ENCODE data around the gene HOXB3.
A peak's percentile ranks its signal among the peaks of the same experiment; 100 is the strongest.

The HOXB3 gene

DNA sequence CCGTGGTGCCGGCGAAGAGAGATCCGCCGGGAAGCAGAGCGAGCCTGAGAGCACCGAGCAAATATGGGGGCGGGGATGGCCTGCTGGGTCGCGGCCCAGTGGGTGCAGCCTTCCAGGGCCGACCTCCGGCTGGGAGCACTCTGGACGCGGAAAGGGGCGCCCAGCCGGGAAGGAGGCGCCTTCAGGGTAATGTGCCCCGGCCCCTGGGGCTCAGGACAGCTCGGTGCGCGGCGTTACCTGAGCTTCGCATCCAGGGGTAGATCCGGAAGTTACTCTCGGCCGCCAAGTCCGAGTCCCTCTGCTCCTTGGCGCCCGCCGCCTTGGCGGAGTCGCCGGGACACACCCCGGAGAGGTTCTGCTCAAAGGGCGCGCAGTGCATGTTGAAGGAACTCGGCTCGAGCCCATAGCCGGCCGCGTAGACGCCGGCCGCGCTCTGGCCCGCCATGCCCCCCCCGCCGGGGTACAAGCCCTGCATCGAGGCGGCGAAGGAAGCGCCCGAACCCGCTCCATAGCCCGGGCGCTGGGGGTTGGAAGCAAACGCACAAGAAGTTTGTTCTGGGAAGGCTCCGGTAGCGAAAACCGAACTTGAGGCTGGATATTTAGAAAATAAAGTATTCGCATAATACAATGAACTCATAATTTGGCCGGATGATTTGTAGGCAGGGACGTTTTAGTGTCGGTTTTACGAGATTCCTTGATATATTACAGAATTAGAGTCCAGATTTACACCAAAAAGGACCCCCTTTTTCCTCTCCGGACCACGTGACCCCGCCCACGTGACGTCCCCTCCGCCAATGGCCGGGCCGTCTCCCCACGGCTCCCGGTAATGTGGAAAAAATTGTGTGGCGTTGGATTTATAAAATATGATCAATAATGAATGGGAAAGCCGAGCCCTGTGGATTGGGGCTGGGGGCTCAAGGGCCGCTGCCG is 20.5 kb upstream of the HOXB3 start, which contains the start of gene HOXB7:
HOXB7 (minus strand) TSS at position 736 of the 930 bp plus-strand sequence; CDS start at position 637, 99 bp downstream.
- no peaks in the 10 kb centered on the region for H3K9me3 Mint-ChIP-seq
- DNase-seq (peak; percentile 81), ATAC-seq (peak; percentile 40)
- peak within 1 kb of the TSS; percentile 88 for H3K27ac Mint-ChIP-seq
- H3K36me3 Mint-ChIP-seq (ENCODE audit: low read depth) = no peaks in the 10 kb centered on the region
- peaks cover 39% of the 10 kb centered on the region for H3K4me1 Mint-ChIP-seq
- peaks cover 74% of the 10 kb centered on the region for H3K27me3 Mint-ChIP-seq
- peak within 1 kb of the TSS; percentile 91 for H3K4me3 Mint-ChIP-seq

DNA sequence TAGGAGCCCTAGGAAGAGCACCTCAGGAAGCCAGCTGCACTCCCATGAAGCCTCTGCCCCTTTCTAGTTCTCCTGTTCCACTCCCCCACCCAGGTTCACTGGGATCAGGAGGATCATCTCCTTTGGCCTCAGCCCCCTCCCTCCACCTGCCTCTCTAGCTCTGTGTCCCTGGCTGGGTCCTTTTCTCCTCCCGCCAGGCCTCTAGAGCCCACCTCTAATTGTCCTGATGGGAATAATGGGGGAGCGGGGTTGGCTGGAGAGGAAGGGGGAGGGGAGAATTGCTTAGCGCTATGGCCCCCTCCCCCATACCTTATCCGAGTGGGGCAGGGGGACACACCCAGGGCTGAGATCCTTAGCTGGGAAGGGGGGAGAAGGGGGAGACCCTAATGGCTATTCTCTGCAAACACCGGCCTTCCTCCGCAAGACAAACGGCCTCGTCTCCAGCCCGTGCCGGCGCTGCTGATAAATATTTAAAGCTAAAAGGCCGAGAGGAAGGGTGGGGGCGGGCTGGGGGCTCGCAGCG is 19.8 kb upstream of the HOXB3 start:
- no peak overlapping the region for H3K27ac Mint-ChIP-seq
- H3K36me3 Mint-ChIP-seq (ENCODE audit: low read depth) = no peaks in the 10 kb centered on the region
- H3K4me3 Mint-ChIP-seq = peak overlapping the region; percentile 91
- no peaks in the 10 kb centered on the region for H3K9me3 Mint-ChIP-seq
- ATAC-seq (no peak), DNase-seq (no peak)
- peaks cover 71% of the 10 kb centered on the region for H3K27me3 Mint-ChIP-seq
- H3K4me1 Mint-ChIP-seq = peaks cover 33% of the 10 kb centered on the region

DNA sequence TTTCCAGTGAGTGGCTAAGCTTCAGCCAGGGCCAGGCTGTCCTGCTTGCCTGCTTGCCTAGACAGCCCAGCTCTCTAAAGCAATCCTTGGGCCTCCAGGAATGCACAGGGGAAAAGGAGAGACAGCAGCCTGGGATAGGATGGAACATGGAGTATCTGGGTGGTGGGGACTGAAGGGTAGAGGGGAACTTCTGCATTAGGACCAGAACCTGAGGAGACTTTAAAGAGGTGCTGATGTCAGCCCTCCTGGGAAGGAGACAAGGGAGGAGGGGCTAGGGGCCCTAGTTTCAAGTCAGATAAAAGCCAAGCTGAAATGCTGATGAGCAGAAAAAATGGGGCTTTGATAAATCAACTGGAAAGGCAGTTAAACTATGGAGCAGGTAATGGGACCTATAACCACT is 19.0 kb upstream of the HOXB3 start:
- Mint-ChIP-seq H3K36me3 (ENCODE audit: low read depth) (no peaks in the 10 kb centered on the region), H3K27me3 (peaks cover 73% of the 10 kb centered on the region), H3K4me1 (peaks cover 35% of the 10 kb centered on the region), H3K4me3 (no peak overlapping the region), H3K9me3 (no peaks in the 10 kb centered on the region), H3K27ac (no peak overlapping the region)
- ATAC-seq (no peak), DNase-seq (no peak)

DNA sequence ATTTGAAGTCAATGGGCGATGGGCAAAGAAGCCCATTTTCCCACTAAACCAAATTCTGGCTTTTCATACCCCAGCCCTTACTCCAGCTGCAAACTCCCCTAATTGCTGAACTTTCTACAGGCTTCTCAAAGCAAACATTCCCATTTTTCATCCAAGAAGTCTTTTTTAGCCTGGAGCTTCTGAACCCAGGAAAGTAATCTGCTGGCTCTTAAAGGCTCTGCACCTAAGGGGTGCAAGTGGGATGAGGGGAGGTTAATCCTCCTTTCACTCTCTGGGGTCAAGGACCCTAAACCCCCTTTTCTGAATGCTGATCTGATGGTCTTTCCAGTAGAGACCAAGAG is 18.4 kb upstream of the HOXB3 start:
- H3K9me3 Mint-ChIP-seq = no peaks in the 10 kb centered on the region
- no peaks in the 10 kb centered on the region for H3K36me3 Mint-ChIP-seq (ENCODE audit: low read depth)
- H3K27ac Mint-ChIP-seq = no peak overlapping the region
- DNase-seq = no peak
- ATAC-seq = no peak
- peaks cover 73% of the 10 kb centered on the region for H3K27me3 Mint-ChIP-seq
- H3K4me1 Mint-ChIP-seq = peaks cover 30% of the 10 kb centered on the region
- no peak overlapping the region for H3K4me3 Mint-ChIP-seq

DNA sequence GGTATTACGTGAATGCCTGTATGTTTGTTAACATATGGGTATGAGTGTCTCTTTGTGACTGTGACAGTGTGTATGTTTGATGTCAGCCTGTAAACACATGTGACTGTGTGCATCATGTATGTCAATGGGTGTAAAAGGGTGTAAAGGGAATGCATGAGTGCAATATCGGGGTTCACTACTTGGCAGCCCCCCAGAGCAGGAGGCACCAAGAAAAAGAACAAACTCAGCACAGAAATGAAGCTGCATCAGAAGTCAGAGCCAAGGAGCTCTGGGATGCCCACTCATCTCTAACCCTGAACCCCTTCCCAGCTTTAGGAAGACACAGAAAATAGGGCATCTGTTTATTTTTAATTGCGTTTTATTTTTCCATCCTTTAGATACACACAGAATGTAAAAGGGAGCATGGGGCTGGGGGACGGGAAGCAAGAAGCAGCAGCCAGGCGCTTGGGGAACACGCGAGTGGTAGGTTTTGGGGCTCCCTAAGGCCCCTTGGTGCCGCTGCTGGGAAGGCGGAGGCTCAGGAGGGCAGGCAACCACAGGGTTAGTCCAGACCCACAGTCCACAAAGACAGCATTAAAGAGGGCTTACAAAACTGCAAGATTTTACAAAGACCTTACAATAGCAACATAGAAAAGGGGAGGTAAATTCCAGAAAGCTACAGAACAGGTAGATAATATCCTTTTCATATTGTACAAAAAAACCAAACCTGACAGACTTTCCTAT is 17.0 kb upstream of the HOXB3 start:
- Mint-ChIP-seq H3K36me3 (ENCODE audit: low read depth) (no peaks in the 10 kb centered on the region), H3K9me3 (no peaks in the 10 kb centered on the region), H3K27me3 (peaks cover 77% of the 10 kb centered on the region), H3K4me3 (no peak overlapping the region), H3K27ac (no peak overlapping the region), H3K4me1 (peaks cover 21% of the 10 kb centered on the region)
- ATAC-seq (no peak), DNase-seq (no peak)

DNA sequence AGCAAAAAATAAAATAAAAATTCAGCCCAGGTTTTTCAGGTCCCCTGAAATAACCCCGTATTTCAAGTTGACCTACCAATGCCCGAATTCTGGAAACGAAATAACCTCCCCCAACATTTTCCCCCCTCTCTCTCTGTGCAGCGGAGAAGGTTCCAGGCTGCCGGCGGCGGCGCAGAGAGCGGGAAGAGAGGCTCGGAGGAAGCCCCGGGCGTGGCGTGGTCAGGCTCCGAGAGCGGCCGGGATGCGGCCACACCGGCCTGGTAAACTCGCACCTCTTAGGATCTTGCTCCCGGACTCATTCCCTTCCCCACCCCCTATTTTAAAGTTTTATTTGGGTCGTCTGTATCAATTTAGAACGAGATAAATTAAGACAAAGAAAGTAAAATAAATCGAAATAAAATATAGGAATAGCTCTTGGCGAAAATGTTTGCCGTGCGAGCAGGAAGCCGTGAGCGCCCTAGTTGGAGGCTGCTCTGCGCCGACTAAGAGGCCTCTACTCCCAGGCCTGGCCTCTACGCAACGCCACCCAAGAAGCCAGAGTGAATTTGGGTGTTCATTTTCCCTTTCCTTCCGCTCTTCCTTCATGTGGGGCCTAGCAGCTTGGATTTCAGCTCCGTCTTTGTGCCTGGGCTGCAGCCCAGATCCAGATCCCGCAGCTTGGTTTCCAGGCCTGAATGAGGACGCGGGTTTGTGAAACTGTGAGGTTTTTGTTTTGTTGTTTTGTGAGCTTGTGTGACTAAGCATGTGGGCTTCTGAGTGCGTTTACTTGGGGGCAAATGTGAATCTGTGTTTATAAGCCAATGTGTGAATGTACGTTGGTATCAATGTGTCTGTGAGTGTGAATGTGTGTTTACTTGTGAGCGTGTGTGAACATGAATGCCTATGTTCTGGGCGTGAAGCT is 16.2 kb upstream of the HOXB3 start:
- H3K4me3 Mint-ChIP-seq = no peak overlapping the region
- H3K9me3 Mint-ChIP-seq = no peaks in the 10 kb centered on the region
- ATAC-seq = no peak
- H3K36me3 Mint-ChIP-seq (ENCODE audit: low read depth) = no peaks in the 10 kb centered on the region
- H3K4me1 Mint-ChIP-seq = peaks cover 18% of the 10 kb centered on the region
- H3K27me3 Mint-ChIP-seq = peaks cover 79% of the 10 kb centered on the region
- no peak for DNase-seq
- H3K27ac Mint-ChIP-seq = no peak overlapping the region

DNA sequence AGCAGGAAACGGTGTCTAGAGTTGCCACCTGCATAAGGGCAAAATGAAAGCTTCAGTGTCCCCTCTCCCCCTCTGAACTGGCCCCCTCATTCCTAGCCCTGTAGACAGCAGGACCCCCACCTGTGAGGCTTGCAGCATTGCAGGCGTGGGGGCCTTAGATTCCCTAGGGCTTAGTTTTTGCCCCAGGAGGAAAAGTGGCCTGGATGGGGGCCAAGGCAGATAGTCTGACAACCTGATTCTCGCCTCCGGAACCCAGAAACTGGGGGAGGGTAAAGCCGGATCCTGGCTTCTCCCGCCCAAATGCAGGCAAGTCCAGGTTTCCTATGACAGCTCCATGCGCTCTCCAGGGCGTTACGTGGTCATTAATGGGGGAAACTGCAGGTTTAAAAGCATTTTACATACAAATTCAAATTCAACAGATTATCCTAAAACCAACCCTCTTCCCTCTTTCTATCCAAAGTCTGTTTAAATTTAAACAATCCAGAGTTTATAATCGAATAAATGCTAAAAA is 15.4 kb upstream of the HOXB3 start:
- no peak for DNase-seq
- Mint-ChIP-seq H3K9me3 (no peaks in the 10 kb centered on the region), H3K4me3 (no peak overlapping the region), H3K4me1 (peaks cover 11% of the 10 kb centered on the region), H3K27ac (no peak overlapping the region), H3K27me3 (peaks cover 82% of the 10 kb centered on the region), H3K36me3 (ENCODE audit: low read depth) (no peaks in the 10 kb centered on the region)
- no peak for ATAC-seq

DNA sequence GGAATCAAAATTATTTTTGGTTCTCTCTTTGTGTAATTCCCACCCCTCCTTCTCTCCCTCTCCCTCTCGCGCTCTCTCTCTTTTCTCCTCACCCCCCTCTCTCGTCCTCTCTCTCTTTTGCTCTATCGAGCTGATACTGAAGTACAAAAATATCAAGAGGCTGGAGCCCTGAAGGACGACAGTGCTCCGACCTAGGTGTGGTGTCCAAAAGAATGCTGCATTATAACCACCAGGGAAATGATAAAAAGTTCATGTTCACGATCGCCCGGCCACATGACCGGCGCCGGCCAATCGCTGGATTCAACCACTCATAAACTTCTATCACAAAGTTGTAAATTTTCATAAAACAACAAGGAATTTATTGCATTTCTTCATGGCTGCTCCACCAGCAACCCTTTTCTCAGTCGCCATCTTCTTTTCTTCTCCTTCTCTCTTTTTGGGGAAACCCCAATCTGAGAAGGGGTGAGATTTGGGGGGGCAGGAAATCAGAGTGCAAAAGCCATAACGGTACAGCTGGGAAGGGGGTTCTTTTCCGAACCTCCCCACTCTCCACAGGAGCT is 14.8 kb upstream of the HOXB3 start, which contains the start of gene HOXB6:
HOXB6 (minus strand) TSS at position 217 of the 560 bp plus-strand sequence. CDS start 6,836 bp downstream, outside the sequence.
- peaks cover 87% of the 10 kb centered on the region for H3K27me3 Mint-ChIP-seq
- H3K9me3 Mint-ChIP-seq = no peaks in the 10 kb centered on the region
- H3K36me3 Mint-ChIP-seq (ENCODE audit: low read depth) = no peaks in the 10 kb centered on the region
- peaks cover 11% of the 10 kb centered on the region for H3K4me1 Mint-ChIP-seq
- no peak within 1 kb of the TSS for H3K27ac Mint-ChIP-seq
- DNase-seq (no peak), ATAC-seq (no peak)
- peak within 1 kb of the TSS; percentile 48 for H3K4me3 Mint-ChIP-seq

DNA sequence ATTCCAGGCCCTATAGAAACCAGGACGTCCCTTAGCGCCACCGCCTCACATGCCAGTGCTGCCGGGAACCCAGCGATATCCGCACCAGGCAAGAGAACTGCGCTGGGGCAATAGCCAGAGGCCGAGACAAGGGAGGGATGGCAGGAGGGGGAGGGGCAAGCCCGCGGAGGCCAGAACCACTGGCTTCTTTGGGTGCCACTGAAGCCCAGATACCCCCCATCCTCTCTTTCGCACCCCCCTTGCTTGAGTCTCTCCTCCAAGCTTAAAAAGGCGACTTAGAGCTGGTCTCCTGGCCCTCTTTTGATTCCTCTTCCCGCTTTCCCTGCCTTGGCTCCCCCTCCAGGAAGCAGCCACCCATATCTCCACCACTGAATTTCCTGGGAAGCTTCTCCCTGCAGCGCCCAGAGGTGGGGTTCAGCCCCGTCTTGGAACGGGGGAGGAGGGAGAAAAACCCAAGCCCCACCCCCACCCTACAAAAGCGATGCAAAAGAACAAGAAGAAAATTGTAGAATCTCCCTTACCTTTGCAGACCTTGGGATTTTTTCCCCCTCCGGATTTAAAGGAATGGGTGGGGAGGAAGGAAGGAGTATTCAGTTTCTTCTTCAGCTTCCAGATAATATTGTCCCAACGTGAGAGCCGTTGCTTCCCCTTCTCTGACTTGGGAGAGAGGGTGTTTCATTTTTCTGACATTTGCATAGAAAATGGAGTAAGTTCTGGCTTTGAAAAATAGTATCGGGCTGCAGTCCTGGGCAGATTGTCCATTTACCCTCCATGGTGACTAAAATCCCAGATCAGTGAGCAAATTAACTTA is 14.1 kb upstream of the HOXB3 start:
- Mint-ChIP-seq H3K27ac (no peak overlapping the region), H3K36me3 (ENCODE audit: low read depth) (no peaks in the 10 kb centered on the region), H3K4me3 (no peak overlapping the region), H3K27me3 (peaks cover 86% of the 10 kb centered on the region), H3K9me3 (no peaks in the 10 kb centered on the region), H3K4me1 (peaks cover 11% of the 10 kb centered on the region)
- DNase-seq (no peak), ATAC-seq (no peak)

DNA sequence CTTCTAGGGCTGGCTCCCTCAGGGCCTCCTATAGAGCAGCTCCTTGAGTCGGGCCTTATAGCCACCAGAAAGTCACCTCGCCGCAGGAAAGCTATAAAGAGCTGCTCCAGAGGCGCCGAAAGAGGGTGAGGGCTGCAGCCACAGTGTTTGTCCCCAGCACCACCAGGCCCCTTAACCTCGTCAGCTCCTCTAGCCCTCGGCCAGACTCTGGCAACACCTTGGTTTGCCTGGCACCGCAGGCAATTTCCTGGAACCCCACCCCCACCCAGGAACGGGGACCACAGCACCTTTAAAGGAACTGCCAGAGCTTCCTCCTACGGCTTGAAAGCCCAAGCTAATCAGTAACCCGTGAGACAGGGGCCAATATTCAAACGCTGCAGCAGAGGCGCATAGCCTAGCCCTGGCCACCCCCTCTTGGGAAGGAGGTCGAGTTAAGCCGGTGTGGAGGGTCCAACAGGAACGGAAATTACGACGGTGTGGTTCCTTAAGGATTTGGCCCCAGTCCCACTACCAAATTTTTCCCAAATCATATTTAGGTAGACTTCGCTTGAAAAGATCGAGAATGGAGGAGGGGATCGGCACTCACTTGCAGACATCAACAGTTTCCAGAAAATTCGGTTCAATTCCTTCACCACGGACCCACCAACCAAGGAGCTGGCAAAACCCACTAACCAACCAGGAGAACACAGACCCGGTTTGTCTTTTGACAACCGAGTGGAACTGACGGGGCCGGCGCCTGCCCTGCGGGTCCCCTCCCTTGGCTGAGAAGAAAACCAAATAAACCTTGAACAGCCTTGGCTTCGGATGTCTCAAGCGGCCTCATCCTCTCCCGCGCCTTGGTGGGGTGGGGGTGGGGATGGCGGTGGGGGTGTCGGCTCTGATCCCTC is 11.7 kb upstream of the HOXB3 start:
- Mint-ChIP-seq H3K27me3 (peaks cover 86% of the 10 kb centered on the region), H3K4me3 (no peak overlapping the region), H3K36me3 (ENCODE audit: low read depth) (no peaks in the 10 kb centered on the region), H3K27ac (no peak overlapping the region), H3K9me3 (no peaks in the 10 kb centered on the region), H3K4me1 (peaks cover 23% of the 10 kb centered on the region)
- no peak for ATAC-seq
- DNase-seq = no peak

DNA sequence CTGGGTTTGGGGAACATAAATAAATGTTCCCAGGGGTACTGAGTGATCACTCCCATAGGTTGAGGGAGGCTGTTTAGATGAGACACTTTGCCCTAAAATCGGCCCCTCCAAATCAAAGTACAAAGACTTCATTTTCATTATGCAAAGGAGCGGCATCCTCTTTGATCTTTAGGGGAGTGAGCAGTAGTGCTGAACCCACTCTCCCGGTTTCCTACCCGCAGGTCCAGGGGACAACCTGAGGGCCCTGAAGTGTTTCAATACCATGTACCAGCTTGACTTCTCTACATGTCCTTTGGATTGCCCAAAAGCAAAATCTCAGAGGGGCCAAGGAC is 11.1 kb upstream of the HOXB3 start:
- Mint-ChIP-seq H3K36me3 (ENCODE audit: low read depth) (no peaks in the 10 kb centered on the region), H3K4me3 (no peak overlapping the region), H3K9me3 (no peaks in the 10 kb centered on the region), H3K27me3 (peaks cover 87% of the 10 kb centered on the region), H3K27ac (no peak overlapping the region), H3K4me1 (peaks cover 29% of the 10 kb centered on the region)
- DNase-seq (no peak), ATAC-seq (no peak)

DNA sequence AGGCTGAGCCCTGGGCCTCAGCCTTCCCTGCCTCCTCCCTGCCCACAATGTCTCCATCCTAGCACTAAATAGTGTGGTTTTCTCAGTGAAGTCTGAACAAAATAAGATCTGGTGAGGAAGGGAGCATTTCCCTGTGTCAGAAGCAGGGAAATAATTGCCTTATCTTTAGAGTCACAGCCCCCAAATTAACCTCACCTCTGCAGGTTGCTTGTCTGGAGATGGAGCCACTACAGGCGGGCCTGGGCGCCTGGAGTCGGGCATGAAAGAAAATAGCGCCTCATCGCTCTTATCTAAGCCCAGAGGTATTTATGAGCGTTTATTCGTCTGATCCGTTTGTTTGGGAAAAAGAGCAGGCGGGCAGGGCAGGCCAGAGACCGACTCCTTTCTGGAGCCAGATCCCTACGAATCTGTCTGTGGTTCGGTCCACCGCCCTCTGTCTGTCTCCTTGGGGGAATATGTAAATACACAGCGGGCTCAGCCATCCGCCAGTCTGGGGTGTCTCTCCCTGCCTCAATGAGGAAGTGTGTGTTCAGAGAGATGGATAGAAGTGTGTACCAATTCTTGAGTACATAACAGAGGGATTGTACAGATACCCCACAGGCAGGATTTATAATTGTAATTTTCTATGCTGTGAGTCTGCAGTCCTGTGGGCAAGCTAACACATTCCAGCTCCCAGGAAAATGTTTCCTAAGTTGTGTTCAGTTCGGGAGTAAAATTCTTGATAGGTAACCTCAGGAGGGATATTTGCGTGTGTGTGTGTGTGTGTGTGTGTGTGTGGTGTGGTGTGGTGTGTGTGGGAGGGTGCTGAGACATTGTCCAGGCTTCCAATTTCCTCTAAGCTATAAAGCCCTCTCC is 10.4 kb upstream of the HOXB3 start:
- Mint-ChIP-seq H3K36me3 (ENCODE audit: low read depth) (no peaks in the 10 kb centered on the region), H3K4me1 (peaks cover 30% of the 10 kb centered on the region), H3K27me3 (peaks cover 89% of the 10 kb centered on the region), H3K27ac (no peak overlapping the region), H3K4me3 (no peak overlapping the region), H3K9me3 (no peaks in the 10 kb centered on the region)
- no peak for DNase-seq
- no peak for ATAC-seq

Measured in activated naive CD8-positive, alpha-beta T cell treated with anti-CD3 and anti-CD28 coated beads, Interleukin-2, amount 50 U/mL, for 24 hours (primary cell).